GM12865 (cell line): Measurements from ENCODE around the gene ASPHD1.

Source experiments
- DNase-seq: peaks from one replicate; pipeline ENCODE4 v3.0.0; 2010; ENCODE audit warnings: low read depth
- H3K4me3 ChIP-seq: 2 replicates; pipeline ENCODE4 v1.5.1; 2011; ENCODE audit warnings: mild to moderate bottlenecking, low read depth, low read length, control low read depth
- CTCF ChIP-seq: IDR thresholded peaks from 2 replicates; pipeline ENCODE4 v1.5.1; 2011; ENCODE audit warnings: low read length, control low read depth, low read depth, inconsistent platforms; ENCODE audit not compliant: insufficient read depth; ENCODE audit errors: missing control alignments

Gene ASPHD1

DNA sequence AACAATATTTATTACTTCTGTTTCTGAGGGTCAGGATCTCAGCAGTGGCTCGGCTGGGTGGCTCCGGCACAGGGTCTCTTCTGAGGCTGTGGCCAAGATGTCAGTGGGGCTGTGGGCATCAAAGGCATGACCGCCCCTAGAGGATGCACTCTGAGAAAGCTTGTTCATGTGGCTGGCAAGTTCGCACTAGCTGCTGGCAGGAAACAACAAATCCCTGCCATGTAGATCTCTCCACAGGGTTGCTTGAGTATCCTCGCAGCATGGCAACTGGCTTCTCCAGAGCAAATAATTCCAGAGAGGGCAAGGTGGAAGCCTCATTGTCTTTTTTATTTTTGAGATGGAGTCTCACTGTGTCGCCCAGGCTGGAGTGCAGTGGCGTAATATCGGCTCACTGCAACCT, 13.2 kb downstream of the ASPHD1 start:
- DNase-seq, result no peak
- no peak for TF ChIP-seq CTCF
- H3K4me3 ChIP-seq, result no peak overlapping the region

DNA sequence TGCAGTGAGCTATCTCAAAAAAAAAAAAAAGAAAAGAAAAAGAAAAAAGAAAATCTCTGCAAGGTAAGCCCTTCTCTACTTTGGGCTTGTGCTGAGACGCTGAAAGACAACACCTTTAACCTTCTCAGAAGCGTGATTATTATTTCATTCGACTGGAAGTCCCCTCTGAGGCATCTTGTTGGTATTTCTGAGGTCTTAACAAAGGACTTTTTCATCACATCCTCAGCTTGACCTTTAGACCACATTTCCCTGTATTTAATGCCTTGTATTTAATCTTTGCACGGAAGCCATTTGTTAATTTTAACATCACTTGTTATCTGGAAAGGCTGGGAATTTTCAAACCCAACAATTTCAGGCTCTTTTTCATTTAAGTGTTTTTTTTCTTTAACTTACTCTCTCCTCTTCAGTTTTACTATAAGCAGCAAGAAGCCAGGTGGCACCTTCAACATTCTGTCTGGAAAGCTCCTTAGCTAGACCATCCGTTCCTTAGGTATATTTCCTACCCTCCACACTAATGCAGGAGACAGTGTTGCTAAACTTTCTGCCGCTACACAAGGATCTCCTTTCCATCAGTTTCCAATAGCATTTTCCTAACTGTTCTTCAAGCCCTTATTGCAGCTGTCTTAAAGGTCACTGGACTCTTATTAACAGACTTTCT, 15.4 kb downstream of the ASPHD1 start:
- H3K4me3 ChIP-seq, result no peak overlapping the region
- no peak for DNase-seq
- no peak for TF ChIP-seq CTCF

- TF ChIP-seq CTCF, result no peak
- no peak overlapping the region for H3K4me3 ChIP-seq
- DNase-seq, result no peak
Observed at GRCh38 chr16:29916979-29917378, 16.7 kb downstream of the ASPHD1 start.

DNA sequence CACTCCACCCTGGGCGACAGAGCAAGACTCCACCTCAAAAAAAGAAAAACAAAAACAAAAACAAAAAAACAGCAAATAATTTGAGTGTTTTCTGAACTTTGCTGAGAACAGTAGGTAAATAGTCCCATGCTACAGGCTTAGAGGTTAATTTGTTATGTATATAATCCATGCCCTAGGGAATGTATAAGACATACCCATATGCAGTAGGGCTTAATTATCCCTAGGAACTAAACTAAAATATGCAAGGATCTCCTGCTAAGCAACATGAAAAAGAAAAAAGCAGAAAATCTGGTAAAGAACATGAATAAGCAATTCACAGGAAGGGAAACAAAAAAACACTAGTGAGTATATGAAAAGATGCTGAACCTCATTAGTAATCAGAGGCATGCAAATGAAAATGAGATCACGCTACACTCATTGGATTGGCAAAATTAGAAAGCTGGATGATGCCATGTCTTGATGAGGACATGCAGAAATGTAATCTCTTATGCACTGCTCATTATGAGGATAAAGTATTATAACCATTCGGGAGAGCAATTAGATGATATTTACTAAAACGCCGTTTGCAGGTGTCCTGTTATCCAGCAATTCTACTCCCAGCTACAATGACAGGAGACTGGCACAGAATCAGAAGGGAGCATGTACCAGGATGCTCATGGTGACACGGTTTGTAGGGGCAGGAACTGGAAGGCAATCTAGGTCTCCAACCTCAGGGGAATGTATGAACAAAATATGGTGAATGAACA, 20.2 kb downstream of the ASPHD1 start:
- no peak for TF ChIP-seq CTCF
- no peak overlapping the region for H3K4me3 ChIP-seq
- no peak for DNase-seq

GRCh38 chr16:29921034-29921385, 20.7 kb downstream of the ASPHD1 start:
- DNase-seq, result no peak
- no peak overlapping the region for H3K4me3 ChIP-seq
- no peak for TF ChIP-seq CTCF

- no peak for TF ChIP-seq CTCF
- H3K4me3 ChIP-seq, result no peak overlapping the region
- DNase-seq, result no peak
Observed at GRCh38 chr16:29922326-29922725, 22.0 kb downstream of the ASPHD1 start.
